ENCODE data around the gene PLSCR2.
"Not testable (repeated sequence)": the region's sequence is repeated elsewhere in the genome, so short reads cannot be mapped to it uniquely, and the experiment has no call there.

The PLSCR2 gene

DNA sequence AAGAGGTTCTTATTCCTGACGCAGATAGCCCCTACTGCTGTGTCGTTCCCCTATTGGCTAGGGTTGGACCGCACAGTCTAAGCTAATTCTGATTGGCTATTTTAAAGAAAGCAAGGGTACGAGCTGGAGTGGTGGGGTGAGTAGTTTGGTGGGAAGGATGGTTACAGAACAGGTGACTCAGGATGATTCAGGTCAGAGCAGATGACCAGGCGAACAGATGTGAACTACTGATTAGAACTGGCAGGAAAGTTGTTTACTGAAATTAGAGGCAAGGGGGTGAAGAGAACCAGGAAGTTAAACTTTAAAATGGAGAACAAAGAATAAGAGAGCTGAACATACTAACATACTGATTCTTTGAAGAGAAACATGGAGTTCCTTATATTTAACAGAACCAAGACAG, 56.6 kb downstream of the PLSCR2 start:
- DNase-seq = not testable (repeated sequence)

- no peak for DNase-seq
Measured at GRCh38 chr3:146407956-146408355, 61.4 kb downstream of the PLSCR2 start.

DNA sequence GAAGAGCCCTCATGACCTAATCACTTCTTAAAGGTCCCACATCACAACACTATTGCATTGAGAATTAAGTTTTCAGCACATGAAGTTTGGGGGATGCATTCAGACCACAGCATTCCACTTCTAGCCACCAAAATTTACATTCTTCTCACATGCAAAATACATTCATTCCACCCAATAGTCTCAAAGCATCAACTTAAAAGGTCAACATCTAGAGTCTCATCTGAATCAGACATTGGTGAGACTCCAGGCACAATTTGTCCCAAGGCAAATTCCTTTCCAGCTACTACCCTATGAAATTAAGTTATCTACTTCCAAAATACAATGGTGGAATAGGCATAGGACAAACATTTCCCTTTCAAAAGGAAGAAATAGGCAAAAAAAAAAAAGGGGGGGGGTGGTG, 64.9 kb downstream of the PLSCR2 start:
- DNase-seq = no peak

DNA sequence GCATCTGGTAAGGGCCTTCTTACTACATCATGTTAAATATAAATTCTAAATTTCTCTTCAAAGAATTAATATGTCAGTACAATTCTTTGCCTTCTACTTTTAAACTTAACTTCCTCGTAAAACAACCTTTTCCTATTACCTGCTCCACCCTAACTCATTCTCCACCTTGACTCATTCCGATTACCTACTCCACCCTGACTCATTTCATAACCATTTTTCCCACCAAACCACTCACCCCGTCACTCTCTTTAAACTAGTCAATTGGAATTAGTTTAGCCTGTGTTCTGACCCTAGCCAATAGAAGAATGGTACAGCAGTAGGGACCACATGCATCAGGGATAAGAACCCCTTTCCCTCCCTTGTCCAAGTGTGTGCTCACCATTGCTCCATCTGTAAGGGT, 65.6 kb downstream of the PLSCR2 start:
- DNase-seq = no peak

DNA sequence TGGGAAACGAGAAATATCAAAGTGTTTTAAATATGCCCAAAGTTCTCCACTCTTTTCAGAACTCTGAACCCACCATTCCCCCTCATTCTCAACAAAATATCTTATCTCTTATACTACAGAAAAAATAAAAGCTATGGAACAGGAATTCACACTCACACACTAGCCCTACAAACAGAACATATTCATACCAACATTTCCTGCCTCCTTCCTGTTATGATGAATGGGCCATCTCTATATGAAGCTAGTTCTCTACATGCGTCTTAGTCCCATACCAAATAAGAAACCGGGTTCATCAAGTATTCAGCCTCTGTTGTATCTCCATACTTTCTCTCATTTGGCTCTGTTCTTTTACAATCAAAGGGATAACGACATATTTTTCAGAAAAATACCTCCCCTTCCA, 72.6 kb downstream of the PLSCR2 start:
- DNase-seq = no peak

GRCh38 chr3:146395164-146395563, 74.2 kb downstream of the PLSCR2 start:
- DNase-seq = no peak

GRCh38 chr3:146390957-146391356, 78.4 kb downstream of the PLSCR2 start:
- no peak for DNase-seq

GRCh38 chr3:146390006-146390772, 79.2 kb downstream of the PLSCR2 start:
- DNase-seq = no peak

GRCh38 chr3:146387566-146387965, 81.8 kb downstream of the PLSCR2 start:
- DNase-seq = no peak

GRCh38 chr3:146386936-146387335, 82.4 kb downstream of the PLSCR2 start:
- no peak for DNase-seq

DNA sequence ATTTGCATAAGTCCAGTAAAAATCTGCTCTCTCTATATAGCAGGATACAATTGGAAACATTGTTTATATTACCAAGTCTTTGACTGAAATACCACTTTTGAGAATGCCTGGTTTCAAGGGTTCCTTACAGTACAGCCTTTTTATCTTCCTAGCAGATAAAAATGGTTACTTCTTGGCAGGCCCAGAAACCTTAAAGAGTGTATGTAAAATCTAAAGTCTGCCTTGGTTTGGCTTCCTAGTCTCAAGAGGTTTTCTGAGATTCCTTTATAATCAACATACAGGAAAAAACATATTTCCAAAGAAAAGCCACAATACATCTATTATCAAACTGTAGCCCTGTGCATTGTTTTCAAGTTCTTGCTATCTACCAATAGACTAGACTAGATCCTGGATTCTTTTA, 84.6 kb downstream of the PLSCR2 start:
- no peak for DNase-seq
